Right lobe of liver (tissue), 6 donors: ENCODE data around the gene RIMBP2. TPM values are rescaled to one million over a fixed set of nuclear protein-coding genes. Genes with fewer than 3 reads are reported as not detected.

ENCODE experiments used
- ATAC-seq, 4 donors: fragments of 200-7000 bp; cut with Tn5 transposase; one replicate each; pipeline ENCODE4 v1.9.1; 2020; ENCODE audit warnings: mild to moderate bottlenecking in 4 of 4, moderate library complexity in 4 of 4
- DNase-seq, 3 donors: peaks; one replicate each; pipeline ENCODE4 v3.0.0-alpha.2; 2020
- H3K27ac ChIP-seq, 3 donors: fragments of 200-600 bp; one replicate each; pipeline ENCODE4 v1.8.0; 2022
- H3K27me3 ChIP-seq, 2 donors: fragments of 200-600 bp; one replicate each; pipeline ENCODE4 v1.8.0; 2022
- H3K36me3 ChIP-seq, 4 donors: fragments of 200-600 bp; sonication (generic) in 1 of 4; one replicate each; pipeline versions ENCODE4 v1.5.1 to v1.8.0; 2017 to 2022; ENCODE audit warnings: control low read depth in 1 of 4
- H3K4me1 ChIP-seq, 4 donors: fragments of 200-600 bp; sonication (generic) in 1 of 4; one replicate each; pipeline versions ENCODE4 v1.5.1 to v1.8.0; 2017 to 2022; ENCODE audit warnings: control low read depth in 1 of 4
- H3K4me3 ChIP-seq, 3 donors: fragments of 200-600 bp; one replicate each; pipeline ENCODE4 v1.8.0; 2022
- H3K9me3 ChIP-seq, 4 donors: fragments of 200-600 bp; sonication (generic) in 1 of 4; one replicate each; pipeline versions ENCODE4 v1.5.1 to v1.8.0; 2017 to 2022; ENCODE audit warnings: control low read depth in 1 of 4
- POLR2A ChIP-seq: fragments of 450-650 bp; IDR thresholded peaks from one replicate; pipeline ENCODE4 v1.6.1; 2017; ENCODE audit warnings: antibody characterized with exemption, mild to moderate bottlenecking
- WGBS: methylation state at CpG from one replicate; pipeline ENCODE4 v1.1.6; 2018; ENCODE audit warnings: low coverage, low lambda C conversion rate; ENCODE audit not compliant: insufficient coverage; ENCODE audit errors: missing lambda C conversion rate; 5-methylcytosine and 5-hydroxymethylcytosine counted together
- intact Hi-C, 2 donors: fragments of 100-400 bp; cut with DNase I; formaldehyde crosslinking; loops; one replicate each; pipeline versions ENCODE4 v1.11.2 to v1.14.1; 2022
- total RNA-seq, 6 experiments: library from RNA; depleted of rRNA in 2 of 6; stranded (reverse); fragments of >200 nt in 2 of 6; fragmentation: NEBNext Ultra II Directional in 3 of 6; extraction: Animal tissue kit (Norgen Biotek cat#: 25700) in 3 of 6; gene quantifications; one replicate each; pipeline versions ENCODE4 v1.1.0 to v1.2.4, GENCODE V29; 2016 to 2023
- TF ChIP-seq, protein P1 (sequence below), 4 donors: fragments of 200-600 bp in 3 of 4; fragments of 450-650 bp in 1 of 4; IDR thresholded peaks; one replicate each; pipeline versions ENCODE4 v1.5.1 to v1.8.0; 2016 to 2022; ENCODE audit warnings: antibody characterized with exemption in 4 of 4, mild to moderate bottlenecking in 2 of 4
- donor health status: DM: no; HTN: yes; CAD: no.
- donor health status: DM: no; HTN: no; CAD: no.
- donor health status: DM: no; HTN: no; CAD: no.
- donor health status: DM: no; HTN: yes; CAD: no.
- donor health status: DM: no; HTN: yes; CAD: no.

Gene RIMBP2
- total RNA-seq, 6 experiments from 2014 or later, result 0.04 to 0.19 TPM; not detected in 4

DNA sequence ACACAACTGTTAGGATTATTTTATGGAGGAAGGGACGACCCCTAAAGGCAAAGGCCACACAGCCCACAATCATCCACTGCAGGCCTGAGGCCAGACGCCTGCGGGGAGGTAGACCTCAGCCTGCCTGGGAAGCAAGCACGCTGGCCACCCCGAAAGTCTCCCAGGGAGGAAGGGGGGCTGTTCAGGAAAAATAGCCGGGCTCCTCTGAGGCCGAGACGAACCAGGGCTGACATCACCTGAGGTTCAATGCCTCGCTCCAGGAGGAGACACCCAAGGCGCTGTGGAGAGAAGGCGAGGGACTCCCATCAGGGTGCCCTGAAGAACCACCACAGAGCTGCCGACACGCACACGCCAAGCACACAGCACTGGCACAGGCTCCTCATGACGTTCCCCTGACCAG is 251.1 kb downstream of the RIMBP2 start:
- TF ChIP-seq POLR2A, result no peak
- TF ChIP-seq, protein P1, sequence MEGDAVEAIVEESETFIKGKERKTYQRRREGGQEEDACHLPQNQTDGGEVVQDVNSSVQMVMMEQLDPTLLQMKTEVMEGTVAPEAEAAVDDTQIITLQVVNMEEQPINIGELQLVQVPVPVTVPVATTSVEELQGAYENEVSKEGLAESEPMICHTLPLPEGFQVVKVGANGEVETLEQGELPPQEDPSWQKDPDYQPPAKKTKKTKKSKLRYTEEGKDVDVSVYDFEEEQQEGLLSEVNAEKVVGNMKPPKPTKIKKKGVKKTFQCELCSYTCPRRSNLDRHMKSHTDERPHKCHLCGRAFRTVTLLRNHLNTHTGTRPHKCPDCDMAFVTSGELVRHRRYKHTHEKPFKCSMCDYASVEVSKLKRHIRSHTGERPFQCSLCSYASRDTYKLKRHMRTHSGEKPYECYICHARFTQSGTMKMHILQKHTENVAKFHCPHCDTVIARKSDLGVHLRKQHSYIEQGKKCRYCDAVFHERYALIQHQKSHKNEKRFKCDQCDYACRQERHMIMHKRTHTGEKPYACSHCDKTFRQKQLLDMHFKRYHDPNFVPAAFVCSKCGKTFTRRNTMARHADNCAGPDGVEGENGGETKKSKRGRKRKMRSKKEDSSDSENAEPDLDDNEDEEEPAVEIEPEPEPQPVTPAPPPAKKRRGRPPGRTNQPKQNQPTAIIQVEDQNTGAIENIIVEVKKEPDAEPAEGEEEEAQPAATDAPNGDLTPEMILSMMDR (IDR thresholded peaks at IDR 0.05), result no peak
- no peak for ATAC-seq
- 67% methylated on average over 1 of the region's 15 CpGs for WGBS
- peak in 1 of 3 donors; percentile 41 for DNase-seq
- H3K27me3 ChIP-seq, result no peaks in the 10 kb centered on the region
- H3K4me3 ChIP-seq, result no peak overlapping the region
- H3K4me1 ChIP-seq, result no peaks in the 10 kb centered on the region
- no peaks in the 10 kb centered on the region for H3K9me3 ChIP-seq
- no peak overlapping the region for H3K27ac ChIP-seq
- no peaks in the 10 kb centered on the region for H3K36me3 ChIP-seq
- intact Hi-C loops, result no loop called here

DNA sequence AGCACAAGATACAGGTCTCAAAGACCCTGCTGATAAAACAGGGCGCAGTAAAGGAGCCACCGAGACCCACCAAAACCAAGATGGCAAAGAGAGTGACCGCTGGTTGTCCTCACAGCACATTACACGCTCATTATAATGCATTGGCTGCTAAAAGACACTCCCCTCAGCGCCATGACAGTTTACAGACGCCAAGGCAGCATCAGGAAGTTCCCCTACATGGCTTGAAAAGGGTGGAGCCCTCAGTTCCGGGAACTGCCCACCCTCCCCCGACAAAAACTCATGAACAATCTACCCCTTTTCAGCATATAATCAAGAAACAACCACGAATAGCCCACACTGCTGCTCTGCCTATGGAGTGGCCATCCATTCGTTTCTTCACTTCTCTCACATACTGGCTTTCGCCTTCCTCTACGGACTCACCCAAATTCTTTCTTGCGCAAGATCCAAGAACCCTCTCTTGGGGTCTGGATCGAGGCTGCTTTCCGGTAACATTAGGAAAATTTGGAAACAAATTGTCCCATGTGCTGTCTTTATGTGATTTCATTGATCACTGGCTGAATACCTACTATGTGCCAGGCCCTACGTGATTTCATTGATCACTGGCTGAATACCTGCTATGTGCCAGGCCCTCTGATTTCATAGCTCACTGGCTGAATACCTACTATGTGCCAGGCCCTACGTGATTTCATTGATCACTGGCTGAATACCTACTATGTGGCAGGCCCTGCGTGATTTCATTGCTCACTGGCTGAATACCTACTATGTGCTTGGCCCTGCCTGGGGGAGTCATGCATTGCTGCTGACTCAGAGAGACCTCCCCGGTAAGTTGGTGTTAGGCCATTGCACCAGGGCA is 252.1 kb downstream of the RIMBP2 start:
- Histone ChIP-seq H3K36me3 (no peaks in the 10 kb centered on the region), H3K27ac (no peak overlapping the region), H3K9me3 (no peaks in the 10 kb centered on the region), H3K27me3 (no peaks in the 10 kb centered on the region), H3K4me3 (no peak overlapping the region), H3K4me1 (no peaks in the 10 kb centered on the region)
- 62% methylated on average over 12 of the region's 19 CpGs for WGBS
- ATAC-seq, result no peak
- TF ChIP-seq, protein P1 (IDR thresholded peaks at IDR 0.05), result no peak
- no peak for TF ChIP-seq POLR2A
- intact Hi-C loops, result no loop called here
- DNase-seq, result peak in 1 of 3 donors; percentile 6

DNA sequence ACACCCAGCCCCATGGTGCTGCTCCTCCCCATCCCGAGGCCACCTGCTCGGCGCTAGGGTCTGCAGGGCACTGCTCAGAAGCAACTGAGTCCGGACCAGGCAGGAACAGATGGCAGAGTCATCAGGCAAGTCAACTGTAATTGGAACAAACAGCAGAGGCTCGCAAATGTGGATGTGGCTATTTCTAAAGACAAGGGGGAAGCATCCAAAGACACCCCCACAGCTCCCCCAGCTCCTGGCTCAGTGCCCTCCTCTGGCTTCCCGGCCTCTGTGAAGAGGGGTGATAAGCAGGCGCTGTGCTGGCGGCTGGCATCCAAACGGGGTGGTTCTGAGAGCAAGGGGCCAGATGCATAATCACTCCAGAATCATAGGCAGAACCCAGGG is 252.8 kb downstream of the RIMBP2 start:
- WGBS, result 80% methylated on average over 1 of the region's 9 CpGs
- Histone ChIP-seq H3K27ac (no peak overlapping the region), H3K36me3 (no peaks in the 10 kb centered on the region), H3K27me3 (no peaks in the 10 kb centered on the region), H3K9me3 (no peaks in the 10 kb centered on the region), H3K4me3 (no peak overlapping the region), H3K4me1 (no peaks in the 10 kb centered on the region)
- TF ChIP-seq, protein P1 (IDR thresholded peaks at IDR 0.05), result no peak
- no peak for TF ChIP-seq POLR2A
- intact Hi-C loops, result no loop called here
- no peak for ATAC-seq
- peak in 1 of 3 donors; percentile 30 for DNase-seq

DNA sequence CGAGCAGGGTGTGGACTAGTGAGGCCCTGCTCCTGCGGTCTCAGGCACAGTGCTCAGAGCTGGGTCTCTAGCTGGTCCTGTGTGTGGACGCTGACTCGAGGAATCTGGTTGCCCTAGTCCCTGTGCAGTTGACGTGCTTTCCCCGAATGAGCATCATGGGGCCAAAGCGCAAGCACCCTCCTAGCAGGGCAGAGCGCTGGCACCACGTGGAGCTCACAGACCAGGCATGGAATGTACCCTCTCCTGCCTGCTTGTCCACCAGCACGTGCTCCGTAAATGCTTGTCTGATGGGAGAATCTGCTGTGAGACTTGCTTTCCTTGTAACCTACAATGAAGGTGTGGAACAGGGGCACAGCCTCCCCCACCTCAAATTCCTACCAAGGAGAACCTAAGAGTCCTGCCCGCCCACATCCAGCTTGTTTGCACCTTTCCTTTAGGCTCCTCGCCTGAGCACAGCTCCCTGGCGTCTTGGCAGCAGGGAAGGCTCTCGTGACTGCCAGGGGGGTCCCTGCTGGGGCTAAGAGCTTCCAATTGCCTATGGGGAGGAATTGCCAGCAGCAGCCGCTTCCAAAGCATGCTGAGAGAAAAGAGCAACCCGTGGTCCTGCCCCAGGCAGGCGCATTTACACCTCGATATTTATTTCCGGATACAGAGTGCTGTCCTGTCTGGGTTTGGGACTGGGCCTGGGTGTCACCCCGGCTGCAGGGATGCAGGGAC is 253.4 kb downstream of the RIMBP2 start:
- WGBS, result 47% methylated on average over 3 of the region's 21 CpGs
- no peak for TF ChIP-seq POLR2A
- TF ChIP-seq, protein P1 (IDR thresholded peaks at IDR 0.05), result no peak
- ATAC-seq, result peak in 1 of 4 donors; percentile 18
- DNase-seq, result no peak
- H3K27ac ChIP-seq, result no peak overlapping the region
- H3K9me3 ChIP-seq, result no peaks in the 10 kb centered on the region
- H3K4me1 ChIP-seq, result no peaks in the 10 kb centered on the region
- H3K36me3 ChIP-seq, result no peaks in the 10 kb centered on the region
- H3K27me3 ChIP-seq, result no peaks in the 10 kb centered on the region
- no peak overlapping the region for H3K4me3 ChIP-seq
- intact Hi-C loops, result no loop called here
